HL-60/S4 treated with phorbol 12-myristate 13-acetate at 8.2 ng/mL for 4 days and 3 days (cell line): ENCODE measurements around the gene LAMA3.

Experiments
- in situ Hi-C: fragments of 300-500 bp; cut with MboI; formaldehyde crosslinking; loops from 2 replicates; pipeline ENCODE4 v1.15.0; 2022; ENCODE audit warnings: low sequenced_read_pairs

Gene LAMA3

DNA sequence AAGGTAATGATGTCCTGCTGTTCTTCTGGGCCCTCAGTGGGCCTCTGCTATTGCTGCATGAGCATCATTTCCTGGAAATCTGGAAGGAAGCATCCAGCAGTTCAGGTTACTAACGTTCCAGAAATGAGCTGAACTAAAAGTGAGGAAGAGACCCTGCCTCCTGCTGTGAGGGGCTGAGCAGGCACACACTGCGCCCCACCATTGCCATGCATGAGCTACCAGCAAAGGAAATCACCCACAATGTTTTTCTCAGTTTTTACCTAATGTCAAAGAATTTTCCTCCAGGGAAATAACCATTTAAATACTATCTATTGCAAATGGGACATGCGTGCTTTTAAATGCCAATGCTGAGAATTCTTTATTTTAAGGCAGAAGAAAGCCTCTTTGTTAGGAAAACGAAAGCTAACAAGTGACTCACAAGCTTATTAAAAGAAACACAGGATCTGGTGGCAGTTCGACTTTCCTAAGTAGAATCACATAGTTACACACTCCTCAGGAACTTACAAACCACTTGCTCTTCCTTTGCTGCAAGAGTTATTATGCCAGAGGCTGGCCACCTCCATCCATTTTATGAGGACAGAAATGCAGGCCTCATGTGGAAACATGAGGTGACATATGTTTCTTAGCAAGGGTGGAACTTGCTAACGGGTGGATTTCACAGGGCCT lies 172.7 kb downstream of the LAMA3 start:
- in situ Hi-C loops = no loop called here

DNA sequence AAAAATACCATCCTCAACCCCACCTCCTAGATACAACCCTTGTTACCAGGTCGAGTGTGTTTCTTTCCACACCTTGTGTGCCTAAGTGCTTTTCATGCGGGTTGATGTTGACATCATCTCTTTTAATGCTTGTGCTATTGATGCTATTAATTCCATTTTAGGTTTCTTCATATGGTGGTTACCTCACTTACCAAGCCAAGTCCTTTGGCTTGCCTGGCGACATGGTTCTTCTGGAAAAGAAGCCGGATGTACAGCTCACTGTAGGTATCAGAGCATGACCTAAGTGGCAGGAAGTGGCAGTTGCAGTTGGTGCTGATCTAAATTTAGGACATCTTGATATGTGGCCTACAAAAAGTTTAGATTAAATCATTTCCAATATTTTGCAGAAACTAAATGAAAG lies 175.4 kb downstream of the LAMA3 start:
- in situ Hi-C loops = no loop called here

DNA sequence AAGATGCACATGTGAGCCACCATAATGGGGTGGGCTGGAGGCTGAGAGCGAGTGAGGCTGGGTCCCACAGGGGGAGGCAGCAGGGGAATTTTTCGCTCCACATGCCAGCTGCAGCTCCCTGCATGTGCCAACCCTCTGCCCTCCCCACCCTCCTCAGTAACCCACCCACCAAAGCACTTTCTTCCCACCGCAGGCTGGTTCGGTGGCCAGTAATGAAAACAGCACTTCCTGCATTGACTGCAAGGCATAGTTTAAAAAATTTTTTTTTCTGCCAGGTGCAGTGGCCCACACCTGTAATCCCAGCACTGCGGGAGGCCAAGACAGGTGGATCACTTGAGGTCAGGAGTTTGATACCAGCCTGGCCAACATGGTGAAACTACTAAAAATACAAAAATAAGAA lies 177.8 kb downstream of the LAMA3 start:
- in situ Hi-C loops = no loop called here

DNA sequence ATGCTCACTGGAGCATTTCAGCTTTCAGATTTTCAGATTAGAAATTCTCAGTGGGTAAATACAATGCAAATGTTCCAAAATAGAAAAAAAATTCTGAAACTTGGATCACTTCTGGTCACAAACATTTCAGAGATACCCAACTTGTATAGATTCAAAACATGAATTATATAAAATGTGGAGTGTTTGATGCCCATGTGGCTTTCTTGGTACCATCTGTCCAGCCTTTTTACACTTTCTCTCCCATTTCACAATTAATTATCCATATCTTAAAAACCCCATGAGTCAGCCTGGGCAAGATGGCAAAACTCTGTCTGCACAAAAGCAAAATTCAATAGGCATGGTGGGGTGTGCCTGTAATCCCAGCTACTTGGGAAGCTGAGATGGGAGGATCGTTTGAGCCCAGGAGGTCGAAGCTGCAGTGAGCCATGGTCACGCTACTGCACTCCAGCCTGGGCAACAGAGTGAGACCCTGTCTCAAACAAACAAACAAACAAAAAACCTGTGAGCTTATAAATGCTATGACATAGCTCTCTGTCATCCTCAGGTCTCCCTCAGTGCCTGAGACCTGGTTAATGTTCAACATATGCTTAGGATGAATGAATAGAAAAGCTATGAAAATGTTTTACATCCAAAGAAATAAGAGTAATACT lies 179.0 kb downstream of the LAMA3 start:
- in situ Hi-C loops = no loop called here

DNA sequence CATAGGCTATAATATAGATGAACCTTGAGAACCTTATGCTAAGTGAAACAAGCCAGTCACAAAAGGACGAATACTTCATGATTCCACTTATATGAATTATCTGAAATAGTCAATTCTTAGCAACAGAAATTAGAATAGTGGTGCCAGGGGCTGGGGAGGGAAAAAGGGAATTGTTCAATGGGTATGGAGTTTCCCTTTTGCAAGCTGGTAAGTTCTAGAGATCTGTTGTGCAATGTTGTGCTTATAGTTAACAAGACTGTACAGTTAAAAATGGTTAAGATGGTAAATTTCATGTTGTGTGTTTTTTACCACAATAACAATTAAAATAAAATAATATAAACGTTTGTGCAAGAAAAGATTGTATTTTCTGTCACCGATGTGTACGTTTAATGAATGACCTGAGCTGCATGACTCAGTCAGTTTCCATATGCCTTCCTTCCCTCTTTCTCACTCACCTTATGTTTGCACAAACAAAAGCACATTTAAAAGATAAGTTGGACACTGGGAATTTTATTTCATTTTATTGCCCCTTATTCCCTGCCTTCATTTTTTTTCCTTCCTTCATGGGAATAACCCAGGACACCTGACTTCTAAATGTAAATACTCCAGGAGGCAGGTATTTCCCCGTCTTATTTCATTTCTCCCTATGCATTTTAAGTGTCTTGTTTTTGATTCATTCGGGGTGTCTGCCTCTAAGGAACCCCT lies 181.6 kb downstream of the LAMA3 start:
- in situ Hi-C loops = no loop called here

DNA sequence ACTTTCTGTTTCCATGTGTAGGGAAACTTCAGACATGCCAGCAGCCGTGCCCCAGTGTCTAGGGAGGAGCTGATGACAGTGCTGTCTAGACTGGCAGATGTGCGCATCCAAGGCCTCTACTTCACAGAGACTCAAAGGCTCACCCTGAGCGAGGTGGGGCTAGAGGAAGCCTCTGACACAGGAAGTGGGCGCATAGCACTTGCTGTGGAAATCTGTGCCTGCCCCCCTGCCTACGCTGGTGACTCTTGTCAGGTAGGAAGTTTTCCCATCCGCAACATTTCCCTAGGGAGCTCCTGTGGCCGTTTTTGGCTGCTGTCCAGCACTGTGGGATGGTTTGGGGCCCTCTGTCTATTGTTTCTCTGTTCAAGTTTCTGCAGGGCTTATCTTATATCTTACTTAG lies 182.2 kb downstream of the LAMA3 start:
- in situ Hi-C loops = no loop called here

DNA sequence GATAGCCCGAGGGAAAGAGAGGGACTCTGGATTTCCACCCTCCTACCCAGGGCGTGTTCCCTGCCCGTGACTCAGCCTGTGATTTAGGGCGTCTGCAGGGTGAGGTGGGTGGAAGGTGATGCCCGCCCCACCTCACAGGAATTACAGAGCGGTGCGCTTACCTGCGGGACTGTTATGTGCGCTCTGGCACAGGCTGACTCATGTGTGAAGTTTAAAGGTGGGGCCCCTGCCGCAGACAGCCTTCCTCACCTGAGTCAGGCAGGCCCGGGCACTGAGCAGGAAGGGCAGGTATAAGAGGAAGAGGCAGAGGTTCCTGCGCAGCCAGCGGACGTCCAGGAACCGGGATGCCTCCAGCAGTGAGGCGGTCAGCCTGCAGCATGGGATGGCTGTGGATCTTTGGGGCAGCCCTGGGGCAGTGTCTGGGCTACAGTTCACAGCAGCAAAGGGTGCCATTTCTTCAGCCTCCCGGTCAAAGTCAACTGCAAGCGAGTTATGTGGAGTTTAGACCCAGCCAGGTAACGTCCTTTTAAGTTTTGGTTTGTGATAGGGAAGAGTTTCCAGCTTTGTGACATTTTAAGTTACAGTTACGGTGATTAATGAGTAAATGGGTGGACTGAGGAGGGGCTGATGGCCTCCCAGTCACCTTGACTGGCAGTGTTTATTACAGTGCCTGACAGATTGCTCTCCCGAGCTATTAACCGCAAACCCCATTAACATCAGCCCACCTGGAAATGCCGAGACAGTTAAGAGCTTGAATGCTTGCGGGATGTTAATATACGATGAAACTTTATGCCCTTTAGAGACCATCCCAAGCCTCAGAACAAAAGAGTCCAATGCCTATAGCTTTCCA lies 183.7 kb downstream of the LAMA3 start:
- in situ Hi-C loops = no loop called here

DNA sequence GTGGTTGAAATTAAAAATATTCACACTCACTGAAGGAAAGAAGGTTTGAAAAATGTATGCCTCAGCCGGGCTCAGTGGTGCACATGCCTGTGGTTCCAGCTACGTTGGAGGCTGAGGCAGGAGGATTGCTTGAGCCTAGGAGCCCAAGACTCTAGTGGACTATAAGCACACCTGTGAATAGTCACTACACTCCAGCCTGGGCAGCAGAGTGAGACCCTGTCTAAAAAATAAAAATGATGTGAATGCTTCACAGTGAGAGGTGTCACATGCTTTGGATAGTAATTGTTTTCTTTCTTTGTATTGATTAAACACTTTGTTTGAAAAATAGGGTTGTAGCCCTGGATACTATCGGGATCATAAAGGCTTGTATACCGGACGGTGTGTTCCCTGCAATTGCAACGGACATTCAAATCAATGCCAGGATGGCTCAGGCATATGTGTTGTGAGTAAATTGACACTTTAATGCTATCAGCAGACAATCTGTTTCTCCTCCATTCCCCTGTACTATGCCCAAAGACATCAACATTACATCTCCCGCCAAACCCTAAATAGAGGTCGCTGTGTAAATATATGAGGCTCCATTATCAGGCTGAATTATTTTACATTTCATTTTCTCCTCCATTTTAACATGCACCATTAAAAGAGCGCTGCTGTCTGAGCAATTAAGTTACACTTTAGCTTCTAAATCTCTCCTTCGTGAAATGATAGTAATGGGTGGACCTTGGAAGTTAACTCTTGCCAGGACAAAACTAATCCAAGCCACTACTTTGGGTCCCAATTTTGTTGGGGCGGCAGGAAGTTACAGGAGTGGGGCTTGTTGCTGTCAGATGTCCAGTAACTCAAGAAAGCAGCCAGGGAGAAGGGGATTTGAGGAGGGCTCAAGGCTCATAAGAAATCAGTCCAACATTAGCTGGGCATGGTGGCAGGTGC lies 187.0 kb downstream of the LAMA3 start:
- in situ Hi-C loops = no loop called here

DNA sequence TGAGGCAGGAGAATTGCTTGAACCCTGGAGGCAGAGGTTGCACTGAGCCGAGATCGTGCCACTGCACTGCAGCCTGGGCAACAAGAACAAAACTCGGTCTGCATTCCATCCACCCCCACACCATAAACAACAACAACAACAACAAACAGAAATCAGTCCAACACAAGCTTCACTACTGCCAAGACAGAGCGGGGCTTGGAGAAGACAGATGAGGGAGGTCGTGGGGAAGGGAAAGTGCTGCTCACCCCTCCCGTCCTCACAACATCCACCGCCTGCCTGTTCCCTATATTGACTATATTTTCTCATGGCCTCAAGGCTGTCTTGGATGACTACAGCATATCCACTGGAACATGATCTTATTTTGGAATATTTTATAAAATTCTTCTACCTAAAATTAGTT lies 187.7 kb downstream of the LAMA3 start:
- in situ Hi-C loops = no loop called here

DNA sequence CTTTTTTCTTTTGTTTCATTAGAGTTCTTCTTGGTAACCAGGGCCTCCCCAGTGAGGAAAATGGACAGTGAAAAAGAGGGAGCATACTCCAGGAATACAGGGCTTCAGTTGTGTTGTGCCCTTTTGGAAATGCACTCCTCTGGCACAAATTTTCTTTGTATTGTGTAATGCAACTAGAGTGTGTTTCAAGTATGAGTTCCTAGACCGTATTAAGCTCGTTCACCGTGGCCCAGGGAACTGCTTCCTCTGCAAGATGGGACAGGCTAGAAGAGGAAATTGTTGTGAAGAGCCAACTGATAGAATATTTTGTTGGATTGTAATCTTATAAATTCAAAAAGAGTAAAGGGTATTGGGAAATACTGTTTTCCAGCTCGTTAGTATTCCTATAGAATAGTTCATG lies 188.1 kb downstream of the LAMA3 start:
- in situ Hi-C loops = no loop called here

DNA sequence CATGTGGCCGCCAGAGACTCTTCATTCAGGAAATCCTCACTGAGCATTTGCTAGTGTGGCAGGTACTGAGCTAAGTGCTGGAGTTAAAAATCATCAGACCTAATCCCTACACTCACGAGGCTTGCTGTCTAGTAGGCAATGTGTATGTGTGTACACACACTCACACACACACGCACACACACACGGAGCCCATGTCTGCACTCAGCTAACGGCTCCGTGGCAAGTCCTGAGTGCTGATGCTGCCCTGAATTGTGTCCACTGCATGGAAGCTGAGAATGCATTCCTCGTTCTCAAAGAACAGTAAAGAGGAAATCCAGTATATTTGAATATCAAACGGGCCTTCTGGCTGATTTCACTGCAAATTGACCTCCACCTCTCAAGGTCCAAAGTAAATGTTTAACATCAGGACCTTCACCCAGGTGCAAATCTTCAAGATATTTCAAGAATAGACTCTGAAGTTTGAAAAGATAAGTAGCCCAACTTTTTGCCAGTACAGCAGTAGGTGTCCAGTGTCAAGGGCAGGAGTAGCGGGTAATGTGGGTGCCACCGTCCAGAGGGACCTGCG lies 189.2 kb downstream of the LAMA3 start:
- in situ Hi-C loops = no loop called here

DNA sequence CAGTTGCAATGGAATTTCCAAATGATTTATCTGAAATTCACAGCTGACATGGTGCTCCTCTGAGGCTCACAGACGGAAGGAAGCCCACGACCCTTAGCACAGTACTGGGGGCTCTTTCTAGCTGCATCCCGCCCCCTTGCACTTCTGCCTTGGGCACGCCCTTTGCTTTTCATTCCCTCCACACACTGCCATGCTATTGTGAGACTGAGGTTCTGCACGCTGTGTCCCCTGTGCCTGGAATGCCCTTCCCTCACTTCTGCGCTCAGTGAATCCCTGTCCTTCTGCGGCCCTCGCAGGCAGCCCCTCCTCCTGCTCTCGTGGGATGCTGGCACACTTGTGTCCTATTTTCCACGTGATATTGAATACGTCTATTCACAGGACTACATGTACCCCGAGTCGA lies 189.9 kb downstream of the LAMA3 start:
- in situ Hi-C loops = no loop called here

DNA sequence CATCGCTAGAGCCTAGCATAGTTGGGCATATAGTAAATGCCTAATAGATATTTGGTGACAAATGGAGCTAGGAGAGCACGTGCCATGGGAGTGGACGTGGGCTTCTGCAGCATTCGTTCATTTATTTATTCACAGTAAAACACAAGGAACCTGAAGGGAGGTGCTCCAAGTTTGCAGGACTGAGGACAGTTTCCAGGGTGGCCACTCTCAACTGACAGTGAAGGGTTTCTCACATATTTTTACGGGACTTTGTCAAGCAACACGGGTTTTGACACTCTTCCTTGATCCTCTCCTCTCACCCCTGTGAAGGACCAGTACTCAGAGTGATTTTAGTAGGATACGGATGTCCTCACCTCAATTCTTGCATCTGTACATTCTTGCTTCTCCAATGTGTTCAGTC lies 190.3 kb downstream of the LAMA3 start:
- in situ Hi-C loops = no loop called here

DNA sequence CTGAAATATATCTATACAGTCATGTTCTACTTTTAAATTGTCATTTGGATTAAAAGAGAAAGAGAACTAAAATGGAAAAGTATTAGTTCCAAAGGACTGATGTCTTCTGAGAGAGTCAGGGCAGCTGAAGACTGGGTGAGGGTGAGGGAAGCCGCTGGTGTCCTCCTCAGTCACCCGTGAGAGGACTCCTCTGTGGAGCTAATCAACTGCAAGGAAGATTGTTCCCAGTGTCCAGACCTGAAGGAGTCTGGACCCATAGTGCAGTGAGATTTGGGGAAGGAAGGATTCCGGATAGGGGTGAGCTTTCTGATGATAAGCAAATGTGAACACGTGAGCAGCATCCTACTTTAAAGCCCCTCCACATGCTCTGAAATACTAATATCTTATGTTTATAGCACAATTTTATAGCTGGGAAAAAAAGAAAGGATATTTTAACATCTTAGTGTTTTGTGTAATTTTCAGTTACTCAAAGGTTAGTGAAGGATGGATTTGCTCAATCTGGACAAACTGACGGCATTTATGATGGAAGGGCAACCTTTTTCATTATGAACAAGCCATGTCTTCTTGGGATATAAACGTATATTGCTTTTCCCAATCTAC lies 190.8 kb downstream of the LAMA3 start:
- in situ Hi-C loops = no loop called here

DNA sequence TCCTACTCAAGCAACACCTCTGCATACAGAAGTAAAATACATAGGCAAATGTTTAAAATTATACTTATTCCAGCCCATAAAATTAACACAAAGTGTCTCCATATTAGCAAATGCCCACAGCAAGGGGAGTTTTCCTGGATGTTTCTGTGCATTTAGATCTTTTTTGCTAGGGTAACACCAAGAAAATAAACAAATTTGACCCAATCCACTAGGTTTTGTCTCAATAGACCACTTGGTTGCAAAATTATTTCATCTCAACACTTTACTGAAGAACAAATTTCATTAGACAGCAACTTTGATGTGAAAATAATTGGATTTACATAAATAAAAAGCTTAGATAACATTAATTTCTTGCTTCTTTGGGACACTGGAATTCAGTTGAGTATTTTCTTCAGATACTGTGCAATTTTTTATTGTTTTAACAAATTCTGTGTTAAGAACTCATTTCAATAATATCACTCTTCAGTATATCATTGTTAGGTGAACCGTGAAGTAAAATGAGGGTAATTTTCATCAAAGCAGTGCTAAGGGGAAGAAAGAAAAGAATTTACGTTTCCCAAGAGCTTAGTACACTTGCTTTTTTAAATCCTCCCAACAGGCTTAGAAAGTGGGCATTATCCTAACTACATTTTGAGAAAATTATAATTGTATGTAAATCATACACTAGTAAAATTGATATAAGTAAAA lies 191.8 kb downstream of the LAMA3 start:
- in situ Hi-C loops = no loop called here

DNA sequence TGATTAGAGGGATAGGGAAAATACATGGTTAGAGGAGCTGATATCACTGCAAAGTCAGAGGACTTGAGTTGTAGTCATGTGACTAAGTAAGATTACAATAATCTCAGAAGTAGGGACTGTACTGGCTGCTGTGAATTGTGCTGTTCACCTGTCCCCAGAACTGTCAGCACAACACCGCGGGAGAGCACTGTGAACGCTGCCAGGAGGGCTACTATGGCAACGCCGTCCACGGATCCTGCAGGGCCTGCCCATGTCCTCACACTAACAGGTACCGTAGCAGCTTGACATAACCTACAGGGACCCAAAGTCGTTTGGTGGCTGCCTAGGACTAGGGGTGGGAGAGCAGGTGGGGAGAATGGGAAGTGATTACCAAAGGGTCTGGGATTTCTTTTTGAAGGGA lies 192.5 kb downstream of the LAMA3 start:
- in situ Hi-C loops = no loop called here

DNA sequence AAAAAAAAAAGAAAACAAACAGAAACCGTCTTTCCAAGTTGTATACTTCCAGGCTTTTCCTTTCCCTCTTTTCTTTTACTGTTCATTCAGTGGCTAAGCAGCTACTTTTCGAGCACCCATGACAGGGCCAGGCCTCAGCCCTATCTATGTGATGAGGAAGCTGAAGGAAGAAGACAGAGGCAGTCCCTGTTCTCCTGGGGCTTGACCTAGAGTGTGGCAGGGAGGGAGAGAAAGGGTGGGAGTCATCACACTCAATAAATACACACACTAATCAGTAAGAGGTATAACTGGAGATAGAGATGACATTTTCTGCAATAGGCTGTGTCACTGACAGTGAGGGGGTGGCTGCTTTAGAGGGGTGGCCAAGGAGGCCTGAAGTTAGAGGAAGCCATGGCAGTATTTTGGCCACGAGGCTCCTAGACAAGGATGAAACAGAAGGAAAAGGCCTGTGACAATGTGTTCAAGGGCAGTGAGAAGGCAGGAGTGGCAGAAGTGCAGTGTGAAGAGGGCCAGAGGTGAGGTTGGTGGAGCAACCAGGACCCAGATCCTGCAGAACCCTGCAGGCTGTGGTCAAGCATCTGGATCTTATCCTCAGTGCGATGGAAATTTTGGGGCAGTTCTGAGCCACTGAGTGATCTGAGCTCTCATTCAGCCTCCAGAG lies 193.5 kb downstream of the LAMA3 start:
- in situ Hi-C loops = no loop called here

DNA sequence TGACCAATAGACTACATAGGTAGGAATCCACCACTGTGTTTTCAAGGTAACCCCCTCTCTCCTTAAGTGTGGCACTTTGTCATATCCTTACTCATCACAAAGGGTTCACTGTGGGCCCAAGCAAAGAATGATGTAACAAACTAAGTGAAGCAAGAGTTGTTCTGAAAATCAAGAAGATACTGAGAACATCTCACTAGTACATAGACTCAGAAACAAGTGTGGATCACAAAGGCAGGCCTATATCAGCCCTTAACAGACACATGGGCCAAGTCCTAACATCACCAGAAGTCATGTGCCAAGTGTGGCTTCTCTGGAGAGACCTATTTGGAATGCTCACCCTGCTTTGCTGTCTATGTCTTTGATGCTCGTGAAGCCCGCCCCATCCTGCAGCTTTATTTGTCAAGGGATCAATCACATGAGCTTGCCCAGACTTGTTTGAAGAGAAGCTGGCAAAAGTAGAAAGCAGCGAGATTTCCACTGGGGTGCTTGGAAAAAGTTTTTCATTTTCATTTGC lies 194.1 kb downstream of the LAMA3 start:
- in situ Hi-C loops = no loop called here
